ENCODE measurements around the gene ANO7.
A peak's percentile ranks its signal among the peaks of the same experiment; 100 is the strongest.

ANO7 gene

GRCh38 chr2:241213567-241213966 is 25.1 kb downstream of the ANO7 start:
- no peak for DNase-seq

- DNase-seq, result no peak
Measured at GRCh38 chr2:241214209-241214608, 25.7 kb downstream of the ANO7 start.

GRCh38 chr2:241214766-241215165 is 26.3 kb downstream of the ANO7 start:
- DNase-seq, result no peak

GRCh38 chr2:241215421-241215820 is 26.9 kb downstream of the ANO7 start:
- DNase-seq, result no peak

GRCh38 chr2:241216211-241216761 is 27.8 kb downstream of the ANO7 start:
- no peak for DNase-seq

- peak; percentile 14 to 29 for DNase-seq
Measured at GRCh38 chr2:241217320-241218031, 29.0 kb downstream of the ANO7 start.

GRCh38 chr2:241218131-241219029 is 29.9 kb downstream of the ANO7 start:
- DNase-seq, result peak; percentile 17 to 36

- no peak for DNase-seq
Measured at GRCh38 chr2:241219030-241219382, 30.5 kb downstream of the ANO7 start.

- no peak for DNase-seq
Measured at GRCh38 chr2:241219856-241220356, 31.4 kb downstream of the ANO7 start.

GRCh38 chr2:241223211-241224017 is 34.9 kb downstream of the ANO7 start:
- no peak for DNase-seq

- DNase-seq, result no peak
Measured at GRCh38 chr2:241224018-241224850, 35.8 kb downstream of the ANO7 start.

GRCh38 chr2:241224851-241225438 is 36.5 kb downstream of the ANO7 start:
- no peak for DNase-seq

- DNase-seq, result no peak
Measured at GRCh38 chr2:241225545-241225944, 37.1 kb downstream of the ANO7 start.

- no peak for DNase-seq
Measured at GRCh38 chr2:241225983-241226382, 37.5 kb downstream of the ANO7 start.

- DNase-seq, result no peak
Measured at GRCh38 chr2:241226723-241227572, 38.5 kb downstream of the ANO7 start.

- no peak for DNase-seq
Measured at GRCh38 chr2:241227594-241227993, 39.1 kb downstream of the ANO7 start.

GRCh38 chr2:241228081-241228859 is 39.8 kb downstream of the ANO7 start:
- DNase-seq, result no peak

GRCh38 chr2:241228860-241229516 is 40.5 kb downstream of the ANO7 start:
- DNase-seq, result no peak

Data from activated CD4-positive, alpha-beta T cell treated with anti-CD3 and anti-CD28 coated beads for 4 hours (primary cell).